HG02870 (cell line): ENCODE data around the gene GAL3ST3.
"Not testable (repeated sequence)": the region's sequence is repeated elsewhere in the genome, so short reads cannot be mapped to it uniquely, and the experiment has no call there.

ENCODE experiments used
- ATAC-seq: cut with Tn5 transposase; IDR thresholded peaks from one replicate; pipeline ENCODE4 v1.9.1; 2021; ENCODE audit warnings: mild to moderate bottlenecking, moderate library complexity; ENCODE audit not compliant: unreplicated experiment

The GAL3ST3 gene, protein sequence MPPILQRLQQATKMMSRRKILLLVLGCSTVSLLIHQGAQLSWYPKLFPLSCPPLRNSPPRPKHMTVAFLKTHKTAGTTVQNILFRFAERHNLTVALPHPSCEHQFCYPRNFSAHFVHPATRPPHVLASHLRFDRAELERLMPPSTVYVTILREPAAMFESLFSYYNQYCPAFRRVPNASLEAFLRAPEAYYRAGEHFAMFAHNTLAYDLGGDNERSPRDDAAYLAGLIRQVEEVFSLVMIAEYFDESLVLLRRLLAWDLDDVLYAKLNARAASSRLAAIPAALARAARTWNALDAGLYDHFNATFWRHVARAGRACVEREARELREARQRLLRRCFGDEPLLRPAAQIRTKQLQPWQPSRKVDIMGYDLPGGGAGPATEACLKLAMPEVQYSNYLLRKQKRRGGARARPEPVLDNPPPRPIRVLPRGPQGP

GRCh38 chr11:66048547-66049323, at the start of gene GAL3ST3:
TSS of gene GAL3ST3 (minus strand) at chr11:66049161. CDS start at chr11:66045415, 3,746 bp downstream.
- ATAC-seq = no peak

GRCh38 chr11:66092125-66092524, 43.2 kb upstream of the GAL3ST3 start:
- not testable (repeated sequence) for ATAC-seq

- ATAC-seq = no peak
These were observed 41.3 kb upstream of the GAL3ST3 start for GRCh38 chr11:66090288-66090687.

DNA sequence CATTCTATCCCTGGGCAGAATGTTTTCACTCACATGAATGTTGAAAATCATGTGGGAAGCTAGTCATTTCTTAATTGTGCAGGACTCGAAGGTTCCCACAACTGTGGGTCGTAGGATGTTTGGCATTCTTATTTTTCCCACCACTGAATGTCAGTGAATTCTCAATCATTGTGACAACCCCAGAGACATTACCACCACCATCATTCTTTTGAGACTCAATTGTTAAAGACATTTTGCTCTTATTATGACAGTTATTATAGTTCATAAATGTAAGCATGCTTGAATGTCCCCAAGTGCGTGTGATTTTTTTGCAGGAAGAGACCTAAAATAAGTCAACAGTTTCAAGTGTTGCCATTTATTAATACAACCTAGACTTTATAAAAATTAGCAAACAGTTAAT, 40.1 kb upstream of the GAL3ST3 start:
- no peak for ATAC-seq

DNA sequence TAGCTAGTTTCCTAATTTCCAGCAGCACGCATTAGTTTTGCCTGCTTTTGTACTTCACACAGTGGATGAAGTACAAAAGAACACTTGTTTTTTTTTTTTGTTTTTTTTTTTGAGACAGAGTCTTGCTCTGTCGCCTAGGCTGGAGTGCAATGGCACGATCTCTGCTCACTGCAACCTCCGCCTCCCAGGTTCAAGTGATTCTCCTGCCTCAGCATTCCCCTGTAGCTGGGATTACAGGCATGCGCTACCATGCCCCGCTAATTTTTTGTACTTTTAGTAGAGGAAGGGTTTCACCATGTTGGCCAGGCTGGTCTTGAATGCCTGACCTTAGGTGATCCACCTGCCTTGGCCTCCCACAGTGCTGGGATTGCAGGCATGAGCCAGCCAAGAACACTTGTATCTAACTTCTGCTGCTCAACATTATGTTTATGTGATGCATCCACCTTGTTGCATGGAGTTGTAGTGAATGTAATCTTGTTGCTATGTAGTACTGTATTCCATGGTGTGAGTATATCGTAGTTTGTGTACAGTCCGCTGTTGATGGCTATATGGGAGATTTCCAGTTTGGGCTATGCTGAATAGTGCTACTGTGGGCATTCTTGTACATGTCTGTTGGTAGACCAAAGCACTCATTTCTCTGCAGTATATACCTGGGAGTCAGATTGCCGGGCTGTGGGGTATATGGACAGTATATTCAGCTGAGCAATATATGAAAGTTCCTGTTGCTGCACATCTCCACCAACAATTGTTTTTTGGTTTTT, 38.4 kb upstream of the GAL3ST3 start:
- no peak for ATAC-seq

DNA sequence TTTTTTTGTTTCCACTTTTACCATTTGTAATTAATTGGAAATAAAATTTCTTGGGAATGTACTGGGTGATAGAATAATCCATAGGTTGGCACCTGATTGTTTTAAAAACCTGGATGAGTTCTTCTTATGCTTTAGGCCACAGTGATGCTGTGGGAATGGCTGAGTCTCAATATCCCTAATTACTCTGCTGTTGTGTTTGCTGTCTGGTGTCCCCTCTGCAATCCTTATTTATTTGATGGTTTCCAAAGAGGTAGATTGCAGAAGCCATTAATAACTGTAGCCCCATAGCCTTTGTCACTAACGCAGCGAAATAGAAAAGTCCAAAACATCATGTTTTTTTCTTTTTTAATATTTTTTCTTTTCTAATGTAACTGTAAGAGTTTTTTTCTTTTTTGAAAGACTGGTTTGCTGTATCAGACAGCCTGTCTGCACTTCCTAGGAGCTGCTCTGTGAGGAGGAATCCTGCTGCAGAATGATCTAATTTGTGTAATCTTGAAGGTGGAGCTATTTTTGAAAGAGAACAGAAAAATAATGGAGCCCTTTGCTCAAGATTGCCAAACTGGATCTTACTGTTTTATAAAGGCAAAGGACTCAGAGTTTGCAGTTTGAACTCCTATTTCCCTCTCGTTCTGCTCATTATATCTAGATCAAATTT, 36.0 kb upstream of the GAL3ST3 start:
- no peak for ATAC-seq

- no peak for ATAC-seq
These were observed 34.8 kb upstream of the GAL3ST3 start for GRCh38 chr11:66083767-66084166.

GRCh38 chr11:66082946-66083698, 34.2 kb upstream of the GAL3ST3 start:
- ATAC-seq = no peak

DNA sequence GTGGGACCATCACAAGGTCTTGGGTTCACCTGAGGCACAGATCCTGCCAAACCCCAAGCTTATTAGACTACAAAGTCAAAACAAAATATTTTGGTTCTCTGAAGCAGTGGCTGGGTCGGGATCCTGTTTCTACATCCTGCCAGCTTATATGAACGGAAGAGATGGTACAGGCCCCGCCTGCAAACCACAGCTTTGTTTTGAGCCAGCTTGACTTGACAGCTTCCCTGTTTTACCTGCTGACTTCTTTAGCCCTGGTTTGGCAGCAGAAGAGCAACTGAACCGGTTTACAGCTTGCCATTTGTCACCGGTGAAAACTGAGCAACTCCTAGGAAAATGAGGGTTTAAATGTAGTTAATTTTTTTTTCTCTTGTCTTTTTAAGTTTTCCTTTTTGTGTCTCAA, 32.5 kb upstream of the GAL3ST3 start:
- peak; percentile 54 for ATAC-seq

DNA sequence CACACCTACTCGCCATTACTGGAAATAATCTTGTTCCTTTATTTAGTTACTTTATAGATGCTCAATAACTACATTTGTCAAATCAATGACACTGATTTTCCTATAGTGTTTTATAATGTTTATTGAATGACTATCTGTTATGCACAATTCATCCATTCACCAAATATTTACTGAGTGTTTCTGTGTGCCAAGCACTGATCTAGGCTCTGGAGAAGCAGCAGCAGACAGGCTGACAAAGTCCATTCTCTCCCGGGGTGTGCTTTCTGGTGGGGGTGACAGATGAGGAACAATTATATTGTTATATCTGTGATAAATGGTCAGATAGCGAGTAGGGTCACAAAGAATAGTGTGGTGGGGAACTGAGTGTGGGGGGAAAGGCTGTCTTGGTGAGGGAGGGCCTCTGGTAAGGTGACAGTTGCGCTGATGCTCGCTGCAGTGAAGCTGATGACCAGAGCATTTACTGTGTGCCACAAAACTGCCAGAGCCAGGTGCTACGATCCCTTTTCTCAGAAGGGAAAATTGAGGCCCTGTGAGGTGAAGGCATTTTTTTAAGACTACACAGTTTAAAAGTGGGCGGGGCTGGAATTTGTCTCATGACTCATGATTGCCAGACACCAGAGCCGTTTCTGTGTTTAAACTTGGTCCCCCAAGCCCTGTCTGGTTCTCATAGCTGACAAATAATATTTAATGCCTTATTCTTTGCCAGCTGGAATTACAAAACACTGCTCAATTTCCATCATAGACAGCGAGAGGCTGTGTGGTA, 31.3 kb upstream of the GAL3ST3 start:
- ATAC-seq = no peak

DNA sequence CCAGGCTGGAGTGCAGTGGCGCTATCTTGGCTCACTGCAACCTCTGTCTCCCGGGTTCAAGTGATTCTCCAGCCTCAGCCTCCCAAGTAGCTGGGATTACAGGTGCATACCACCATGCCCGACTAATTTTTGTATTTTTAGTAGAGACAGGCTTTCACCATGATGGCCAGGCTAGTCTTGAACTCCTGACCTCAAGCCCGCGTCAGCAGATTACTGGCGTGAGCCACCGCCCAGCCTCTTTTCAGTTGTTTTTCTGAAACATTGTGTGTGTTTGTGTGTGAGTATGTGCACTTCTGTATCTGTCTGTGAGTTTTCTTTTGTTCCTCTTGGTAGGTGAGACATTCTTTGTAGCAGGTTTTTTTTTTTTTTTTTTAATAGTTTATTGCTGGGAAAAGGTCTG, 30.0 kb upstream of the GAL3ST3 start:
- ATAC-seq = not testable (repeated sequence)

DNA sequence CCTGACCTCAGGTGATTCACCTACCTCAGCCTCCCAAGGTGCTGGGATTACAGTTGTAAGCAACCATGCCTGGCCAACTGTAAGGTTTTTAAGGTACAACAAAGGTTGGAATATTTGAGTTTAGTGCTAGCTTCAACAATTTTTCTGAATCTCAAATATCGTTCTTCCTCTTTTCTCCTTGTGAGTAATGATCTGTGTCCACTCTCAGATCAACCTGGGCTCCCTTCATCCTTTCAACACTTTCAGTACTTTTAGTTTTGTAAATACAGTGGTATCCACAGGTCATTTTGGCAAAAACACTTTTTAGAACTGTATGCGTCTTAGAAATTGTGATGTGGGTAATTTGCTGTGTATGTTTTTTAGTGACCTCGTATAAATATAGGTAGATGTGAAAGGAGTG, 29.0 kb upstream of the GAL3ST3 start:
- no peak for ATAC-seq

- no peak for ATAC-seq
These were observed 27.6 kb upstream of the GAL3ST3 start for GRCh38 chr11:66076561-66076960.

GRCh38 chr11:66075273-66075672, 26.3 kb upstream of the GAL3ST3 start:
- ATAC-seq = no peak

- no peak for ATAC-seq
These were observed 24.7 kb upstream of the GAL3ST3 start for GRCh38 chr11:66073669-66074068.

DNA sequence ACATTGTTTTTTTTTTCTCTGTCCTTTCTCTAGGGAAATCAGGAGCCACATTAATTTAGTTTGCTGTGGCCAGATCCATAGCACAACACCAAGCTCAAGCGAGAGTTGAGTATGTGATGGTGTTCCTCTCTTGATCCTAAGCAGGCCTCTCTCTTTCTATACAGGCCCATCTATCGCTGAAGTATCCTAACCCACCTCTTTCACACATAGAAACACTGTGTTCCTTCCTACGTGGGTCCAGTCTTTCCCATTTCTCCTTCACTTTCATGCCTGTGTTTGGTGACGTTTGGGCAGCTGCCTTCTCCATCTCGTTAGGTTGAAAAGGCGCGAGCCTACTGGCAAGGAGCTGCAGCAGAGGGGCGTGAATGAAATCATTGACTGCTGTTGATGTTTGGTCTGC, 23.6 kb upstream of the GAL3ST3 start:
- ATAC-seq = no peak

- ATAC-seq = no peak
These were observed 23.1 kb upstream of the GAL3ST3 start for GRCh38 chr11:66072081-66072480.

DNA sequence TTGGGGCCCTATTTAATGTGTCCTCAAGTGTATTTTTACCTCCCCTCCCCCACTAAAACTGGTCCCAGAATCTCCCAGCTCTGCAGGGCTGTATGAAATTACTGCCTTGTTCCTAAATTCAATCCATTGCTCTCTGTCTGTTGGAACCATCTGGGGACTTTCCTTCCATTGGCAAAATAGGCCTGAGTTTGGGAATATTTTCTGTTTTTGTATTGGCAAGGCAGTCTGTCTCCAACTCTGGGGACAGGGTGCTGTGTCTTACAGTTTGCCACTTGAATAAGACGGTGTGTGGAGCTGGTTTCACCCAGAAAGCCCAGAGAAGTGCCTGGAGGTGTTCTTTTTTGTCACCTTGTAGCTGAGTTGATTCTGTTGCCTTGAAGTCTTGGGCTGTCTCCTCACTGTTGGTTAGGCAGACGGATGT, 22.4 kb upstream of the GAL3ST3 start:
- ATAC-seq = no peak

DNA sequence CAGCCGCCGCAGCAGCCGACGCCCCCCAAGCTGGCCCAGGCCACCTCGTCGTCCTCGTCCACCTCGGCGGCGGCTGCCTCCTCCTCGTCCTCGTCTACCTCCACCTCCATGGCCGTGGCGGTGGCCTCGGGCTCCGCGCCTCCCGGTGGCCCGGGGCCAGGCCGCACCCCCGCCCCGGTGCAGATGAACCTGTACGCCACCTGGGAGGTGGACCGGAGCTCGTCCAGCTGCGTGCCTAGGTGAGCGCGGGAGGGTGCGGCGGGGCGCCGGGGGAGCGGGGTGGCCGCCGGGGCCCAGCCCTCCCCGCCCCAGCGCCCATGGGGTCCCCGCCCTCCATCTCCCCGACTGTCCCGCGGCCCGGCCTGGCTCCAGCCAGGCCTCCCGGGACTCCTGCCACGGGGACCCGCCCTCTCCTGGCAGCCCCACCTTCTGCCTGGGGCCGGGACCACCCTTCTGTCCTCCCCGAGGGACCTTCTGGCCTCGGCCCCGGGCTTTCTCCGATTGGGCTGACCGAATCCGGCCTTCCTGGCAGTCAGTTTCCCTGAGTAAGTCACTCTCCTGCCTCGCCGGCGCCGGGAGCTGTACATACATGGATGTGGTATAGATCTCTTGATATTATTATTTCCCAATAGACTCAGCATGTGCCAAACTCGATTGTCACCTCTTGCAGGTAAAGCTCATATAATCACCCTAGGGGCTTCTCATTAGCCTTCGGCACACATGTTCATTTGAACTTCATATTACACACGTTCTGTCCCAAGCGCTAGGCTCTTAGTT, 21.8 kb upstream of the GAL3ST3 start:
- ATAC-seq = no peak
